Central memory CD4-positive, alpha-beta T cell (primary cell): ENCODE data around the gene REV3L.

Experiments used
- DNase-seq: peaks from one replicate; pipeline ENCODE4 v3.0.0; 2022

The REV3L gene

DNA sequence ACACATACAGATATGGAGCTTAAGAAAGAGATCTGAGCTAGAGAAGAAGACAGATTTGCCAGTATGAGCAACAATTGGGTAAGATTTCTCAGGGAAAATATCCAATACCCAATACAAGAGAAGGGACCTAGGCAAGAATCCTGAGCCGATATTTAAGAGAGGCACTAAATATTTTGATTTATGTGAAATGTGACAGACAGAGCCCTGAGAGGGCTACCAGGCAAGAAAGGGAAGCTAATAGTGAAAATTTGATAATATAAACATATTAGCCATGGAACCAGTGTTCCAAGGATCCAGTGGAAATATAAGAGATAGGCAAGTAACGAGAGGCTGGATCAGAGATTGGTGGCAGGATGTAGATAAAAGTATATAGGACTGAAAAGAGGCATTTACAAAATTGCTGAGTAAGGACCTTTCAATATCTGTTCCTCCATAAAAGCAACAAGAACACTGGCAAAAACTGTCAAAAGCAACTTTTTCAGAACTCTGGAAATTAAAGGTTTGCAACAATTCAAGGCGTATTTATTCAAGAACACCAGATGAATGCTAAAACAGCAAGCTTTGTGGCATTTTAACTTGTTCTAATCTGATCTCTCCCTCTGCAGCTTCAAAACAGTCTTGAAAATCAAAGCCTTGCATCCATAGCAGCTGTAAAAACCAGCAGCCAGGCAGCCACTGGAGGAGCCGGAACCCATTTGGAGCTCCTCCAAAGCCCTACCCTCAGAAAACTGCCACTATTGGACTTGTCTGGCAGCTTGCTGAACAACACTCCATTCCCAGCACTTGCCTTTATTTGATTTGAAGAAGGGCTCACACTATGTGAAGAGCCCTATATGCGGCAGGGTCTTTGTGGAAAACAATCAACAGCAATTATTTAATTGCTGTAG, 58.8 kb downstream of the REV3L start:
- no peak for DNase-seq

DNA sequence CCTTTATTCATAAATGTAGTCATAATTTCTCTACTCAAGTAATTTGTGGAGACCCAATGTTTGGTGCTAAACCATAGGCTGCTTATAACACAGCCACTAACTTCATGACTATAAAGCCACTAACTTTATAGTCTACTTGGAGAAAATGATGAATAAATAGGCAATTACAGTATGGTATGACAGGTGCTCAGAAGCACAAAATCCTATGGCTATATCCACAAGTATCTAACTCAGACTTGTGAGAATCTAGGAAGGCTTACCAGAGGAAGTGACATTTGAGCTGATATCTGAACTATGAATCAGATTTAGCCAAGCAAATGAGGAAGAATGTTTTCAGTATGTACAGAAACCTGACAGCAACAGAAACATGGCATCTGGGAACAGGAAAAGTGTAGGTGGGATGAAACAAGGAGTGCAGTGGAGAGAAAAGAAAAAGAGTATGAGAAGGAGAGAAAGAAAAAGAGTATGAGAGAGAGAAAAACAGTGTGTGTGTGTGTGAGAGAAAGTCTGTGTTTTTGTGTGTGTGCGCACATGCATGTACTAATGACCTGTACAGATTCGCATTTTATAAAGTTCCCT, 59.9 kb downstream of the REV3L start:
- no peak for DNase-seq

DNA sequence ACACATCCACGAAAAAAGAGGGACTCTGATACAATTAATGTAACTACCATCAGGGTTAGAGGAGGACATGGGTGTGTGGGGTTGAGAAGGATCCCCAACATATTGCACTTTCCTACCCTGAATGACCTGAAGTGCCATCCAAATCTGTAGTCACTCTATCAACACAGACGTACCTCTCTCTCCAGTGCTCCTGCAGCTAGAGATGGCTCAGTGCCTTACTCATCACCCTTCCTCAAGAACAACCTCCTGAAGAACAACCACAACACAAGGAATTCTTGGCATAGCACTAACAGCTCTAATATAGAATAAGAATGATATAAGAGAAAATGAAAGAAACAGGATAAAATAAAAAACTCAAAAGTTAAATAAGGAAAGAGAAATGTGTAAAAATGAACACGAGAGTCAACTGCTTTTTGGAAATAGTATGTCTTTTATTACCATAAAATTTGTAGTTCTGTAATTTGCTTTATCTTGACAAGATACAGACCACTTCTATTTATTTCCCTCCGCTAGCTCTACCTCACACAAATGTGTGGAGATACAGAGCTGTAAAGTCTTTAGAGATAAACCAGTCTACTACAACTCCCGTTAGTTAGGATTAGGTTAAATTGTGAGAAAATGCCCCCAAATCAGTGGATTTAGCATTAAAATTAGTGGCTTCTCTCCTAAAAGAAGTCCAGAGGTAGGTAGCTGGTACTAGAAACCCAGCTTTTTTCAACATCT, 63.9 kb downstream of the REV3L start:
- DNase-seq: no peak

DNA sequence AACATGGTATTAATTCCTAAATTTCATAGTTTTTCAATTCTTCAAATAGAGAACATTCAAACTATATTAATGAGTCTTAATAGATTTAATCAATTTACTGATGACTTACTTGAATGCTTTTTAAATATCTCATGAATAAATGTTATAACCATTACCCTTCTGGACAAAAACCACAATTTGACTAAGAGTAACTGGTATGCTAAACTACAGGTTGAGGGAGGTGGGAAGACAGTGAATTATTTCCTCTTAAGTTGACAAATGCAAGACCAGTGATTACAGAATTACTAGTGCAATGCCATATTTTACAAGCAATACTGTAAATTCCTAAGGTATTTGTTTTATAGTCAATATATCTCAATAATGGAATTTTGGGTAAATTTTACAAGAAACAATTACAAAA, 65.1 kb downstream of the REV3L start:
- no peak for DNase-seq

DNA sequence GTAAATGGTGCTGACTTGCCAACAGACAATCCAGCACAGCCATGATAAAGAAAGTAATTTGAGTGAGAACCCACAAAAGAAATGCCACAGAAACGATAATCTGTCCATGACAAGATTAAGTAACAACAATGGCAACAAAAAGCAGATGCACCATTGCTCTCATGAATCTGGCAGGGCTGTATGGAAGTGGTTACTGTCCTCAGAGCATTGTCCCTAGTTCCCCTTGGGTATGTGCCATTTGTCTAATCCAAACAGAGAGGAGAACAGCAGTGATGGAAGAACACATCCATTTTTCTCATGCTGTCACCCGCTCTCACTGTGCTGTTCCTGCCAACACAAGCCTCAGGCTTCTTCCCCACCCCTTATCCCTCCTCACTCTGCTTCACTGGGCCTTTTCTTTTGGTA, 65.8 kb downstream of the REV3L start:
- no peak for DNase-seq

DNA sequence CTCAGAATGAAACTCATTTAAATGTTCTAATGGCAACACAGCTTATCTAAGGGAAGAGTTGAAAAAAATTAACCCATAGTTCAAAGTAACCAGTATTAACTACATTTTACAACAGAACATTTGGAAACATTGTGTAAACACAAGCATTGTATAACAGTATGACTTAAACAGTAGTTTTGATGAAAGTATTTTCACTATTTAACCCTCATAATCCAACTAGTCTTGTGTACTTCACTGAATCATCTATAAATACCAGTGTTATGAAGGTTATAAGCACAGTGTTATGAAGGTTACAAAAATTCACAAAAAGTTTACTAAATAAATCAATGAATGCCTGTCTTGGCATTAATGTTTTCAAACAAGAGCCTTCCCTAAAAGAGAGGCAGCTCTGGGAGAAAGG, 66.5 kb downstream of the REV3L start:
- DNase-seq: no peak

DNA sequence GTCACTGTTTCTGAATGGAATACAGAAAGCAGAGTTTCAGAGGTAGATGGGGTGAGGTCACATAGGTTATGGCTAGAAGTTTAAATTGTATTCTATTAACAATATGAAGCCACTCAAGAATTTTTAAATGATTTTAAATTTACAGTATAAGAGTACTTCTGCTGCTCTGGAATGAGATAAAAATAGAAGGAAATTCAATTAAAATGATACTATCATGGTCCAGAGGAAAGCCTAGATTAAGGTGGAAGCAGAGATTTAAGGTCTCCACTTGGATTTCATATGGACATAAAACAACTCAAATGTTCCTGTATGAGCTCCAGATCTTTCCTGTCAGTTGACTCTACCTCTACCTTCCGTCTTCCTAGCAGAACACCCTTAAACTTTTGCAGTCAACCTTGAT, 68.6 kb downstream of the REV3L start:
- no peak for DNase-seq

DNA sequence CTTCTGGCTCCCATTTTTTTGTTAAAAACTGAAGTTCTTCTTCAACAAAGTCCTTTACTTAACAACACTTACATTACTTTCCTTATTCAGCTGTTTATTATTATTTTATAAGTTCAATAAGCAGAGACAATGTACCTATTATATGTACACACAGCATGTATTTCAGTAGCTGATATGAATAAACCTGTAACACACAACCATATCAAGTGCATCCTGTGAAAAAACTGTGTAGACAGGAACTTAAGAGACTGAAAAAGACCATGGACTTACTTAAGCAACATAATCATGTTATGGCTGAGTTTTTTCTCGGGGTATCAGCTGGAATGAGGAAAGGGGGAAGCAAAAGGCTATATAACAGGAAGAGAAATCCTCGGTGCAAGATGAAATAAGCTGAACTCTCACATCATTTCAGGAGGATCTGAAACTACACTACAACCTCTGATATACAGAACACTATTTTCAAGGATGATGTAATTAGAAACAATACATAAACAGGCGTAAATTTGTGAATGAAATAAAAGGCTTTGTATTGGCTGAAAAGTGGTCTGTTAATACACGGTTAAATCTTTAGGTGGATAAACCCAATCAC, 70.9 kb downstream of the REV3L start:
- no peak for DNase-seq

DNA sequence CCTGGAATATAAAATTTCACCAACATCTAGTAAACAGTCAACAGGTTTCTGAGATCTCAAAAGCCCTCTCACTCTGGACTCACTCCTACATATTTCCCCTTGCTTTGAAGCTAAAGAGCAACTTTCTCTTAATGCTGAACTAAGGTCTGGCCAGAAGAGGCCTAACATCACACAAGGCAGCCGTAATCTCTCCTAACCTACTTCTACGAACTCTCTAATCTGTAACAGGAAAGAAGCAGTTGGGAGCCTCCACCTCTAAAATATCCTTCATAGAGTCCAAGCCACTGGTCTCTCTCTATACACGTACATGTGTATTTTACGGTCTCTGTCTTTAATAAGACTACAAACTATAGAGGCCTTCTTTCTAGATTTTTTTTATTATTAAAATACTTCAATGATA, 72.0 kb downstream of the REV3L start:
- DNase-seq: no peak

DNA sequence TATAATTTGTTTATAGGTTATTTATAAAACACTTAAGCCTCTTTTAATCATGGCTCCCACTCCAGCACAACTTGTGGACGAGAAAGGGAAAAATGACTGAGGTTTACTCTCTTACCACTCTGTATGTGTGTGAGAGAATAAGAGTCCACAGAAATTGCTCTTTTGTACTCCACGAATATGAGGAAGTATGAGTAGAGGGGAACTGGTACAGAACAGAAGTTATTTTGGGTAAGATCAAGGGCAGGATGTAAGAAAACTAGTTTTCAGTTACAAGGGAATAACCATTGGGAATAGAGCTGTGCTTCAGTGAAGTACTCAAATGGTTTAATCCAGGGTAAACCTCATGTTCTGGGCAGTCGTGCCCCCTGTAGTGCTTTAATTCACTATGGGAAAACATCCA, 72.6 kb downstream of the REV3L start:
- no peak for DNase-seq

DNA sequence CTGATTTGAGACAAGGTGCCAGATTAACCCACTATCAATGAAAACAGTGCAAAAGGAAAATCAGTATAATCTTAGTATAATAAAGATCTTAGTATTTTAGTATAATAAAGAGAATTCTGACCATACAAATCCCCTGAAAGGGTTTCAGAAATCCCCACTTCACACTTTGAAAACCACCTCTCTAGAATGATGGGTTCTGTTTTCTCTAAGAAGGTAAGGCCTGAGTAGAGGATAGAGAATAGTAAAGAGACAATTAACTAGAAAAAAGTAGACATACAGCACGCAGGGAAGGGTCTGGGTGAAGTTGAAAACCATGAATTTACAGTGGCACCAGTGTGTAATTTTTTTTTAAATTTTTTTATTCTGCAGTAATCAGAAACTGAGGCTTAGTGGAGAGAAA, 73.6 kb downstream of the REV3L start:
- no peak for DNase-seq

DNA sequence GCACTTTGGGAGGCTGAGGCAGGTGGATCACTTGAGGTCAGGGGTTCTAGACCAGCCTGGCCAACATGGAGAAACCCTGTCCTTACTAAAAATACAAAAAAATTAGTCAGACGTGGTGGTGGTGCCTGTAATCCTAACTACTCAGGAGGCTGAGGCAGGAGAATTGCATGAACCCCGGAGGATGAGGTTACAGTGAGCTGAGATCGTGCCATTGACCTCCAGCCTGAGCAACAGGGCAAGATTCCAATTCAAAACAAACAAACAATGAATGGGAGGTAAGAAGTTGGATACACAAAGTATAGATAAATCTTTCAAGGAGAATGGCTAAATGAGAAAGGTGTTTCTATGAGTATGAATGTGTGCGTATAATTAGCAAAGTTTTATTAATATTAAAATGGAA, 75.3 kb downstream of the REV3L start:
- DNase-seq: no peak

DNA sequence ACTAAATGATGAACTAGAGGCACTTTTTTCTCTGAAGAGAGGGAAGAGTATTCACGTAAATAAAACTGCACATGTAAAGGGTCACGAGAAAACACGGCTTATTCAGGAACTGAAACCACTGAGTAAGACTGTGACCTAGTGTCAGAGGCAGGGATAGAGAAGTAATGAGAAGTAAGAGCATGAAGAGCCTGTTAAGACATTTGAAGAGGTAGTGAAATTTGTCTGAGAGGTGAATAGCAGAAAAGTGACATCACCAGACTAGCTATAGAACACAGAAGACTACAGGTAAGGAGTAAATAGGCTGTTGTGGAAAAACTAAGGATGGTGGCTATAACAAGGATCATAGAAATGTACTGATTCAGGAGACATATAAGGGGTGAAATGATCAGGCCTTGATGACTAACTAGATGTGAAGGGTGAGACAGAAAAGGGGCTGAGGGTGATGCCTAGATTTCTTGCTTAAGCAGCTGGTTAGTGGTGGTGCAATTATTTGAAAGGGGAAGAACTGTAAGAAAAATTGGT, 76.8 kb downstream of the REV3L start:
- DNase-seq: no peak

DNA sequence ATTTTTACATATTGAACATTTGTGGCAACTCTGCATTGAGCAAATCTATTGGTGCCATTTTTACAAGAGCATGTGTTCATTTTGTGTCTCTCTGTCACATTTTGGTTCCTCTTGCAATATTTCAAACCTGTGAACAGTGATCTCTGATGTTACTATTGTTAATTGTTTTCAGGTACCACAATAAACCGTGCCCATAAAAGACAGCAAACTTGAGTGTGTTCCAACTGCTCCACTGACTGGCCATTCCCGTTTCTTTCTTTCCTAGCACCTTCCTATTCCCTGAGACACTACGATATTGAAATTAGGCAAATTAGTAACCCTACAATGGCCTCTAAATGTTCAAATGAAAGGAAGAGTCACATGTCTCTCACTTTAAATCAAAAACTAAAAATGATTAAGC, 79.6 kb downstream of the REV3L start:
- DNase-seq: no peak

DNA sequence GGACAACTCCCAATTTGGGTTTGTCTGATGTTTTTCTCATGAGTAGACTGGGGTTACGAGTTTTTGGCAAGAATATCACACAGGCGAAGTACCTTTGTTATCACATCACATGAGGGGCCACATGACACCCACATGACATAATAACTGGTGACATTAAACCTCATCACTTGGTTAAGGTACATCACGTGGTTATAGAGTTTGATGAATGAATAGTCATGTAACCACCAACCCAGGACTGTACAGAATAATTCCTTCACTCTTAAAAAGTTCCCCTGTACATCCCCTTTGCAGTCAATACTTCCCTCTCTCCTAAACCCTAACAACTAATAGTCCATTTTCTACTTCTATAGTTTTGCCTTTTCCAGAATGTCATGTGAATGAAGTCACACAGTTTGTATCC, 83.4 kb downstream of the REV3L start:
- no peak for DNase-seq

DNA sequence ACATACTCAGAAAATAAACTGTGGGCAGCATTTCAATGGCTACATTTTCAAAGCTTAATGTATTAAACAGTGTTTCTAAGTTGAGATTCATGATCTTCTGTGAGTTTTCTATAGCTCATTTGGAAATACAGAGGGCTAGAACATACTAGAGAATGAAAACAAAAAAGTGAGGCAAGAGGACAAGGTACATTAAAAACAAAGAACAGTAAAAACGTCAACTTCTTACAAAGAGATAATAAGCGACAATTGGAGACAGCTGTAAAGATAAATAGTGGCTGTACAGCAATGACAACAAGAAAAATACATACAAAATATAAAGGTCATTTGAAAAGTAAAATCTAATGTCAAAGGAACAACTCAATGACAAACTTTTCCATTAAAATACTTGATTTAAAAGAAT, 94.3 kb downstream of the REV3L start:
- DNase-seq: no peak

DNA sequence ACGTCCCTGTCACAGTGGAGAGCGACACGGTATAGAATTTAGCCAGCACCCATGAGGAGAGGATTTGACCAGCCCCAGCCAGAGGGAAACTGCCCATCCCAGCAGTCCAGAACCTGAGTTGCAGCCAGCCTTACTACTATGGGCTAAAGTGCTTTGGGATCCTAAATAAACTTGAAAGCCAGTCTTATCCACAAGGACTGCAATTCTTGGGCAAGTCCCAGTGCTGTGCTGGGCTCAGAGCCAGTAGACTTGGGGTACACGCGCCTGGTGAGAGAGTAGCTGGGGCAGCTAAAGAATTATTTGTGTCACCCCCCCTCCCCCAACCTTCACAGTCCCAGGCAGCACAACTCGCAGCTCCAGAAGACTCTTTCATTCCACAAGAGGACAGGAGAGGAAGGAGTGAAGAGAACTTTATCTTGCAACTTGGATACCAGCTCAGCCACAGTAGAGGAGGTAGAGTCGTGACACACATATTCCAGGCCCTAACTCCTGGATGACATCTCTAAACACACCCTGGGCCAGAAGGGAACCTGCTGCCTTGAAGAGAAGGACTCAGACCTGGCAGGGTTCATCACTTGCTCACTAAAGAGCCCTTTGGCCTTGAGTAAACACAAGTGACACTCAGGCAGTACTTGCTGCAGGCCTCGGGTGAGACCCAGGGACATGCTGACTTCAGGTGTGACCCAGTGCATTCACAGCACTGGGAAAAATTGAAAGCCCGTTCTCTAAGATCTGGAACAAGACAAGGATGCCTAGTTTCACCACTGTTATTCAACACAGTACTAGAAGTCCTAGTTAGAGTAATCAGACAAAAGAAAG, 100.3 kb downstream of the REV3L start:
- DNase-seq: no peak

DNA sequence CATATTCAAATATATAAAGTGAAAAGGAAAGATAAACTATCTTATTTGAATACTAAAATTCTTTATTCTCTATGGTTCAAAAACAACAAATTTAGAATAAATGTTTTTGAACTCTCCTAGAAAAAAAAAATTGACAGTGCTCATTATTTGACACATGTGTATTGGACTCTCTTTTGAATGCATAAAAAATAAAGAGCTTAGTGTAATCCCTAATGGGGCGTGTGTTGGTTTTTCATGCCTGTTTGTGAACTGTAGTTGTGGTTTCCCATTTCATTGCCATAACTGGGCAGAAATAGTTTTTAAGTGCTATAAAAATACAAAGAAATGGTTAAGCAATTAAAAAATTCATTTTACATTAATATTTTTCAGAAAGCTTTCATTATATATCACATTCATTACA, 101.3 kb downstream of the REV3L start:
- DNase-seq: no peak

DNA sequence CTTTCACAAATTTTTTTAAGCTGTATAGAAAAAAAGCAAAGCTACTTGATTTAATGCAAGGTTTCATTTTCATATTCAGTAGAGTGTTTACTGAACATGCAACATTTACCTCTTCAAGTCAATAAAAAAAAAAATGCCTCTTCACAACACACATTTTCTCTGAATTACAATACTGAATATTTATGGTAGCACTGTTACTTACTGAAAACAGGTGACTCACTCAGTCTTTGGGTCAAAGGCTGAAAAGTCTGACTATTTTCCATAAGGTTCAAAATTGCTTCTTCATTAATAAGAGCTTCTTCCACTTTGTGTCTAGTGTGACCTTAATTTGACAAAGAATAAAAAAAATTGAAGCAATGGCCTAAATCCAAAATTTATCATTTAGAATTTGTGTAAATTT, 101.9 kb downstream of the REV3L start:
- no peak for DNase-seq

DNA sequence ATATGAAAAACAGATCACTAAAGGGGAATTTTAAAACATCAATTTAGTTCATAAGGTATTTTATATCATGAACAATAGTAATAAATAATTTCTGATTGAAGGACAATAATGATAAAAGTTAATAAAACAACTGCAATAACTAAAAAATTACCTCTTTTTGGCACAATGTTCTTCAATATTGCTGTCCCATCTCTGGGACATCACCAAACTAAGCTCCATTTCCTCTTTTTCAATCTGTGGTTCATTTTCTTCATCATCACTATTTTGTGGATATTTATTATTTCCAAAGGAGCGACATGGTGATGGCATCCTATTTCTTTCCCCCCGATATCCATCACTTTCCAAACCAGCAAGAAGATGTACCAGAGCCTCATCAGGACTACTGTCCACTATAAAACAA, 103.2 kb downstream of the REV3L start:
- DNase-seq: no peak

DNA sequence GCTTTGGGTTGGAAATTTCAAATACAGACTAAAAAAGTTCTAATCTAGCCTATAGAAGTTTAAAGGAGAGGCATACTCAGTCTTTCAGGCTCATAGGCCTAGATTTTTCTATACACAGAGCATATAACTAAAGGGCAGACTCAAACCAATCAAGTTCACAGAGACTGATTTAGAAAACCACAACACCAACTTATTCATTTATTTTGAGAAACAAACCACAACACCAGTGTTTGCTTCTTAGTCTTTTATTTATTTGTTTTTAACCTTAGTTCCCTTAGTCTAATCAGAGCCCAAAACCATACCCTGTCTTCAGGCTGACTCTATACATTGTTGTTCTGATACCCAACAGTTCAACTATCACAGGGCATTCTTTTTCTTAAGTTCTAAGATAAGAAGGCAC, 103.7 kb downstream of the REV3L start:
- DNase-seq: no peak

DNA sequence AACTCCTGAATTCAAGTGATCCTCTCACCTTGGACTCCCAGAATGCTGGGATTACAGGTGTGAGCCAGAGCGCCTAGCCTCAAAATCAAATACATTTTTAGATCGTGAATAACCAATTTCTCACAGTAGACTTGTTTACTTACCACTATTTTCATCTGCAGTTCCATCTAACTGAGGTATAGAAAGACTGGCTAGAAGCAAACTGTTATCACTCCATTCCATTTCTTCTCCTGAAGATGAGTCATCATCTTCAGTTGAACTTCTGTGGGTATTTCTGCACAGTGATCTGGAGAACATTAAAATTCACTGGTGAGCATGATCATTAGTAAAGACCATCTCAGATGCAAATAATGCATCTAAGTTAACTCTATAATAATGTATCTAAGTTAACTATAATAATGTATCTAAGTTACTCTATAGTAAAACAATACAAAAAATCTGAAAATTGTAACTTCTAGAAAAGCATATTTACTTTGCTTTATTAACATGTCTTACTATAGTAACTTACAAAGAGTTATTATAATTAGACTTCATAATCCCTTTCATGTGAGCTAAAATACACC, 105.4 kb downstream of the REV3L start:
- DNase-seq: no peak
